Choroid plexus epithelial cell (primary cell): ENCODE results near the gene PACS1.
A peak's percentile ranks its signal among the peaks of the same experiment; 100 is the strongest.
"Not testable (repeated sequence)": the region's sequence is repeated elsewhere in the genome, so short reads cannot be mapped to it uniquely, and the experiment has no call there.

Experiments used
- DNase-seq: peaks from one replicate; pipeline ENCODE4 v3.0.0-alpha.2; 2010; ENCODE audit warnings: low read depth
- H3K4me3 ChIP-seq: 2 replicates; pipeline ENCODE4 v1.5.1; 2011; ENCODE audit warnings: low read depth, mild to moderate bottlenecking, control low read depth, low read length, moderate library complexity
- CTCF ChIP-seq: conservative IDR thresholded peaks from 2 replicates; pipeline ENCODE4 v1.5.1; 2011; ENCODE audit warnings: low read depth, mild to moderate bottlenecking, control low read depth, inconsistent platforms, low read length, moderate library complexity

Gene PACS1

GRCh38 chr11:66083767-66084166, 13.7 kb downstream of the PACS1 start:
- no peak for TF ChIP-seq CTCF
- DNase-seq = no peak
- no peak overlapping the region for H3K4me3 ChIP-seq

- no peak for TF ChIP-seq CTCF
- H3K4me3 ChIP-seq = no peak overlapping the region
- peak; percentile 61 for DNase-seq
Measured at GRCh38 chr11:66084821-66085475, 14.9 kb downstream of the PACS1 start.

- DNase-seq = no peak
- no peak overlapping the region for H3K4me3 ChIP-seq
- no peak for TF ChIP-seq CTCF
Measured at GRCh38 chr11:66087148-66087908, 17.3 kb downstream of the PACS1 start.

- TF ChIP-seq CTCF = no peak
- DNase-seq = no peak
- H3K4me3 ChIP-seq = no peak overlapping the region
Measured at GRCh38 chr11:66089067-66089466, 19.0 kb downstream of the PACS1 start.

- H3K4me3 ChIP-seq = no peak overlapping the region
- DNase-seq = no peak
Measured at GRCh38 chr11:66090288-66090687, 20.2 kb downstream of the PACS1 start.

GRCh38 chr11:66092125-66092524, 22.1 kb downstream of the PACS1 start:
- DNase-seq, H3K4me3 ChIP-seq: not testable (repeated sequence)

More at GRCh38 chr11:66090288-66090687, 20.2 kb downstream of the PACS1 start:
- TF ChIP-seq CTCF = no peak

- not testable (repeated sequence) for DNase-seq, H3K4me3 ChIP-seq
Measured at GRCh38 chr11:66099746-66100145, 29.7 kb downstream of the PACS1 start.
